Endothelial cell of umbilical vein (primary cell): ENCODE measurements around the gene OPCML.

Experiments
- CTCF ChIP-seq, 2 donors: IDR thresholded peaks; 1 replicate in 1 of 2; 2 replicates in 1 of 2; pipeline ENCODE4 v1.5.1; 2011; ENCODE audit warnings: low read length in 2 of 2, mild to moderate bottlenecking in 2 of 2, moderate library complexity in 2 of 2, control low read depth in 1 of 2, inconsistent platforms in 1 of 2, low read depth in 1 of 2; ENCODE audit not compliant: insufficient read depth in 1 of 2; ENCODE audit errors: extremely low read depth in 1 of 2
- EZH2 ChIP-seq: IDR thresholded peaks from 2 replicates; pipeline ENCODE4 v1.6.1; 2012; ENCODE audit warnings: borderline replicate concordance, low read depth, mild to moderate bottlenecking, moderate library complexity, low read length, inconsistent platforms; ENCODE audit not compliant: severe bottlenecking
- FOS ChIP-seq: IDR thresholded peaks from 2 replicates; pipeline ENCODE4 v1.6.1; 2011; ENCODE audit warnings: mild to moderate bottlenecking, low read length, moderate library complexity, borderline replicate concordance; ENCODE audit not compliant: insufficient read depth
- GATA2 ChIP-seq: IDR thresholded peaks from 2 replicates; pipeline ENCODE4 v1.7.0; 2011; ENCODE audit warnings: low read depth, mild to moderate bottlenecking, moderate library complexity, mixed read lengths, low read length; ENCODE audit not compliant: insufficient read length, insufficient read depth
- JUN ChIP-seq: IDR thresholded peaks from 2 replicates; pipeline ENCODE4 v1.6.1; 2011; ENCODE audit warnings: borderline replicate concordance, low read depth; ENCODE audit not compliant: insufficient read length, insufficient read depth
- MYC ChIP-seq: IDR thresholded peaks from one replicate; pipeline ENCODE4 v1.6.1; 2011; ENCODE audit warnings: mild to moderate bottlenecking, low read depth, low read length
- POLR2A ChIP-seq: IDR thresholded peaks from 2 replicates; pipeline ENCODE4 v1.6.1; 2012; ENCODE audit warnings: low read depth, mild to moderate bottlenecking, control low read depth, low read length
- POLR2AphosphoS5 ChIP-seq: IDR thresholded peaks from 2 replicates; pipeline ENCODE4 v1.6.1; 2012; ENCODE audit warnings: low read depth, mild to moderate bottlenecking, control low read depth, low read length, moderate library complexity; ENCODE audit not compliant: insufficient read depth

GRCh38 chr11:132604431-132604830, 927.9 kb downstream of the OPCML start:
- TF ChIP-seq CTCF (IDR thresholded peaks at IDR 0.05; ENCODE audit: extremely low read depth in 1 of 2, insufficient read depth in 1 of 2, low read depth in 1 of 2, low read length in 2 of 2) (no peak), POLR2AphosphoS5 (no peak), POLR2A (no peak), JUN (no peak), EZH2 (no peak), FOS (no peak), GATA2 (no peak), MYC (no peak)
